IPS DF 6.9 (cell line): ENCODE data around the gene DBN1.

Source experiments
- DNase-seq: peaks from one replicate; pipeline ENCODE4 v3.0.0-alpha.2; 2013; ENCODE audit warnings: low read depth, low spot score
- H3K27ac ChIP-seq: one replicate; pipeline ENCODE4 v1.5.1; 2013; ENCODE audit warnings: low read length, control low read depth
- H3K27me3 ChIP-seq: 2 replicates; pipeline ENCODE4 v1.6.1; 2013; ENCODE audit warnings: mild to moderate bottlenecking, low read length; ENCODE audit not compliant: control insufficient read depth, insufficient read depth
- H3K36me3 ChIP-seq: 2 replicates; pipeline ENCODE4 v1.6.1; 2013; ENCODE audit warnings: low read length; ENCODE audit not compliant: control insufficient read depth, insufficient read depth
- H3K4me1 ChIP-seq: 2 replicates; pipeline ENCODE4 v1.6.1; 2013; ENCODE audit warnings: low read length; ENCODE audit not compliant: control insufficient read depth, insufficient read depth
- H3K4me3 ChIP-seq: 2 replicates; pipeline ENCODE4 v1.5.1; 2013; ENCODE audit warnings: mild to moderate bottlenecking, low read length
- H3K9me3 ChIP-seq: 2 replicates; pipeline ENCODE4 v1.6.1; 2013; ENCODE audit warnings: low read length, inconsistent platforms; ENCODE audit not compliant: control insufficient read depth, insufficient read depth
- WGBS: extraction: QIAGEN DNeasy Blood & Tissue Kit; methylation state at CpG from one replicate; pipeline ENCODE4 v1.1.7; 2013; ENCODE audit warnings: mixed read lengths, missing lambda C conversion rate; ENCODE audit not compliant: insufficient read length, insufficient coverage; 5-methylcytosine and 5-hydroxymethylcytosine counted together

DBN1 gene

DNA sequence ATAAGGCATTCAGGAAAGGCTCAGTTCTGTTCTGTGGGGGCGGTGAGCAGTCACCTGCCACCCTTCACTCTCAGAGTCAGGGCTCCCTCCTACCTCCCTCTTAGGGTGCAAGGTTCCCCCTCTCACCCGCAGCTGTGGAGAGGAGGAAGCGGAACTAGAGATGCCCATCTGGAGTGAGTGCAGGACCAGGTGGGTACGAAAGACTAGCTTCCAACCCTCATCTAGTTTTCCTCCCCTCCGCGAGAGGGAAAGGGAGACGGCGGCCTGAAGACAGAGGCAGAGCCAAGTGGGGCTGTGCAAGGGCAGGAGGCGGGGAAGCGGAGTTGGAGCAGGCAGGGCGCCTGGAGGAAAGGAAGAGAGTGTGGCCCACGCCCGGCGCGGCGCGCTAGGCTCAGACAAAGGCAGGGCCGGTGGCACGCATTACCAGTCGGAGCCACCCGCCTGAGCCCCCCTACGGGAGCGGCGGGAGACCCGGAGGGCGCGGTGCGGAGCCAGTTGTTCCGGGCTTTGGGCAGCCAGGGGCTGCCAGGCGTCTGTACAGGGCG lies 19.5 kb downstream of the DBN1 start:
- no peak for DNase-seq
- no peaks in the 10 kb centered on the region for H3K27me3 ChIP-seq
- no peaks in the 10 kb centered on the region for H3K9me3 ChIP-seq
- WGBS, result no CpG with 5 or more reads among the region's 31 CpGs
- H3K36me3 ChIP-seq, result peaks cover 15% of the 10 kb centered on the region
- peak overlapping the region; percentile 38; the same call in 1 of the 2 replicates for H3K4me3 ChIP-seq
- peaks cover 6% of the 10 kb centered on the region for H3K4me1 ChIP-seq
- no peak overlapping the region for H3K27ac ChIP-seq

DNA sequence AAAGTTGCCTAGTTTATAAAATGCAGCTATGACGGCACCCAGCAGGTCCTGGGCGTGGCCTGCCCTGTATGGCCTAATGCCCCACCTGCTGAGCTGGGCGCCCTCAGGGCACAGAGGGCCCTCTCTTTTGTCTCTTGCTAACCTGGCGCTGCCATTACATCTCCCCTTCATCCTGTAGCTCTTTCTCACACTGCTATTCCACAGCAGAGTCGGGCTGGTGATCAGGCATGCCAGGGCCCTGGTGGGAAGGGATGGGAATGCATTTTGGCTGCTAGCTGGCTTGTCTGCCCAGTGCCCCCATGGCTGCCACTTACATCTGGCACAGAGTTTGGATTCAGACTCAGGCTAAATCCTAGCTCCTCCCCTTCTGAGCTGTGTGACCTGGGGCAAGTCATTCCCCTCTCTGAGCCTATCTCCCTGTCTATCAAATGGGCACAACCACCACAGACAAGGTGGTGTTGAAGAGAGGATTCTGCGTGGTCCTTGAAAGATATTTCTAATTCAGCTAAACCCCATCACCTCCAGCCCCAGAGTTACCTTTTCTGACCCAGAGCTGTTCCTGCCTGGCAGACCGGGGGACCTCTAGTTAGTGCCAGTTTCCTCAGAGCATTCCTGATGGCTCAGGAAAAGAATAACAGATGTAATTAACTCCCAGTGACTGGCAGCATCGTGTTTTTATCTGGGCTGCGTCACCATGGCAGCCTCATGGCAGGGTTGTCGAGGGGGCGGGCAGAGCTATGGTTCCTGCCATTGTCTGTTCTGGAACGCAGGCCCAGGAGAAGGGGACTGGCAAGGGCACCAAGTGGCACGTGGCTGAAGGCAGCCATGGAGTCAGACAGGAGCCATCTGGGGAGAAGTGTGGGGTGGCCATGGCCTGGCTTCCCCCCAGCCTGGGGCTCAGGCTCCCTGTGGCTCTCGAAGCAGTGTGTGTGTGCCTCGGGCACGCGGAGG lies 20.5 kb downstream of the DBN1 start:
- peaks cover 8% of the 10 kb centered on the region for H3K4me1 ChIP-seq
- H3K27me3 ChIP-seq, result no peaks in the 10 kb centered on the region
- no peak overlapping the region for H3K4me3 ChIP-seq
- no peak for DNase-seq
- H3K27ac ChIP-seq, result no peak overlapping the region
- WGBS, result no CpG with 5 or more reads among the region's 17 CpGs
- no peaks in the 10 kb centered on the region for H3K9me3 ChIP-seq
- H3K36me3 ChIP-seq, result peaks cover 6% of the 10 kb centered on the region

DNA sequence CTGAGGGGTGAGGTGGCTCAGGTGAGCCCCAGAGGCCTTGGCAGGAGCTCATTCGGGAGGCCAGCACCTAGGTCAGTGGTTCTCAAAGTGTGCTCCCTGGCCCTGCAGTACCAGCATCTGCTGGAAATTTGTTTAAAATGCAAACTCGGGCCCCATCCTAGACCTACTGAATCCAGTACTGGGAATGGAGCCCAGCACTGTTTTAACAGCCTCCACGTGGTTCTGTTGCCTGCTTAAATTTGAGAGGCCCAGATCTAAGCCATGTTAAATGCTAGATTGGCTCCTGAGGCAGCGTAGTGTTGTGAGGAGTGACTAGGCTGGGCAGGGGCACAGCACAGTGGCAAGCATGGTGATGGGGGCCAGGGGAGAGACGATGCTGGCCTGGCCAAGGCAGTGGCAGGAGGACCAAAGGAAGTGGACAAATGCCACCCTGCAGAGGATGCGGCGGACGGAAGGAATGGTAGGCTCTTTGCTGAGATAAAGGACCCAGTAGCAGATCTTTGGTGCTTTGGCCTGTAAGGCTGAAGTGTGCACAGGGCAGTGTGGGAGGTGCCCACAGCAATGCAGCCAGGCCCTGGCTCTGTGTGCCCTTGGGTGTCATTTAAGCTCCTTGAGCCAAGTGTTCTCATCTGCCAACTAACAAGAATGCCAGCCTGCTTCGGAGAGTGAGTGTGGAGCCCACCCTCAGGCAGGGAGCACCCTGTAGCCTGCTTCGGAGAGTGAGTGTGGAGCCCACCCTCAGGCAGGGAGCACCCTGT lies 22.6 kb downstream of the DBN1 start:
- no CpG with 5 or more reads among the region's 10 CpGs for WGBS
- no peak overlapping the region for H3K27ac ChIP-seq
- DNase-seq, result no peak
- no peak overlapping the region for H3K4me3 ChIP-seq
- peaks cover 6% of the 10 kb centered on the region for H3K4me1 ChIP-seq
- no peaks in the 10 kb centered on the region for H3K36me3 ChIP-seq
- H3K27me3 ChIP-seq, result no peaks in the 10 kb centered on the region
- no peaks in the 10 kb centered on the region for H3K9me3 ChIP-seq

DNA sequence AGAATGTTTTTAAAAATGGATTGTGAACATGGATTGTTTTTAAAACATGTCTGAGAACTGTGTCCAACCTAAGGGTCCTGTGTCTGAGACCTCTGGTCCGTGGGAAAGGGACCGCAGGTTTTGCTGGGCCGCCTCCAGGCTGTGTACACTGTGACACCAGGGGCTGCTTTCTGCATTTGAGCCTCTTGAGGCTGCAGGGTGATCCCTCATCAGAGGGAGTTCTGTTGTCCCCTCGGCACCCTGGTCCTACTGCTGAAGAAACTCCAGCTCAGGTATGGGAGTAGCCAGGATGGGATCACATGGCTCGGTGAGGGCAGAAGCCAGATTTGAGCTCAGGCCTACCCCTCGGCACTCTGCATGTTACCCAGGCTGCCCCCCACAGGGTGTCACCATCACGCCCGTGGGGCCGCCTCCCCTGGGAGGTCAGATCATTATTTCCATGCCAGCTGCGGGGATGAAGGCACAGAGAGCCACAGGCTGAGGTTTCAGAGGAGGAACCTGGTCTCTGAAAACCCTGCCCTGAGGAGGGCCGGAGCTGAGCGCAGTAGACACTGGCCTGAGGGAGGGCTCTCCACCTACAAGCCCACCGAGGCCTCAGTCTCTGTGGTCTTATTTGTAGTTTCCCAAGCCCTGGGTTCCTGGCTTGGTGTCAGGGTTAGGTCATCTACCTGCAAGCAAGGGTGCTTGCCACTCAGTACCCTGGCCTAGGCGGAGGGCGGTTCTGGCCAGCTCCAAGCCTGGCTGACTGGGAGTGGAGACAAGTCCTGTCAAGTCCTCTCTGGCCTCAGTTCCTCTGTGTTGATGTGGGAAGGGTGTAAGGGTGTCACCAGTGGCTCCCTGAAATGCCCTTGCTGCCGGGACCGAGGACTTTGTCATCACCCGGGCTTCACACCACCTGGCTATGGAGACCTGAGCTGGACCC lies 24.0 kb downstream of the DBN1 start:
- Histone ChIP-seq H3K9me3 (no peaks in the 10 kb centered on the region), H3K36me3 (no peaks in the 10 kb centered on the region), H3K27me3 (0 out of 2 replicates have a peak, but pooled peaks cover 1% of the 10 kb centered on the region), H3K4me3 (no peak overlapping the region), H3K4me1 (peaks cover 6% of the 10 kb centered on the region; the same call in 1 of the 2 replicates), H3K27ac (no peak overlapping the region)
- DNase-seq, result no peak
- WGBS, result no CpG with 5 or more reads among the region's 18 CpGs

DNA sequence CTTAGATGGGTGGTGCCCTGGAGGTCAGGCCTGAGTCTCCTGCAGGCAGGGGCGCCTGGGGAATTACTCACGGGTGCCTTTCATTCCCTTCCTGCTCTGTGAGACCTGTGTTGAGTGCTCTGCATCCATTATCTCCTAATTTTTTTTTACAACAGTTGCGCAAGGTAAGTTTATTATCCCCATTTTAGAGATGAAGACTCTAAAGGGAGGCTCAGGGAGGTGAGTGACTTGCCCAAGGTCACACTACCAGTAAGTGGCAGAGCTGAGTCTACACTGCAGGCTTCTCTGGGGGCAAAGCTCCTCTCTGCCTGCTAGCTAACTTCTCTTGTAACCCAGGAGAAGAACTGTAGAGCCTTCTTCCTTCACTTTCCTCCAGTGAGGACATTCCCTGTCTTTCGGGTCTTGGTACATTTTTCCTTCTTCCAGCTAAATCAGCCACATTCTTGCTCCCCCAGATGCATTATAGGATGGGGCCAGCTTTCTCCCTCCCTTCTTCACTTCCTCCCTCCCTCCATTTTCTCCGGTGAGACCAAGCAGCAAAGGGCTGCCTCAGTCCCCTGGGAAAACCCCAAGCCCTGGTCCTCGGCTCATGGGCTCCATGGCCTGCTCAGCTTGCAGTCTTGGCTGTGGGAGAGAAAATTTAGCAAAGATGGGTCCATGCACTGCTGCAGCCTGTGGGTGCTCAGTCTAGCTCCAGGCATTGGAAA lies 25.0 kb downstream of the DBN1 start:
- peaks cover 4% of the 10 kb centered on the region; the same call in 1 of the 2 replicates for H3K4me1 ChIP-seq
- H3K36me3 ChIP-seq, result no peaks in the 10 kb centered on the region
- no peaks in the 10 kb centered on the region for H3K9me3 ChIP-seq
- no CpG with 5 or more reads among the region's 6 CpGs for WGBS
- no peak for DNase-seq
- H3K4me3 ChIP-seq, result no peak overlapping the region
- 0 out of 2 replicates have a peak, but pooled peaks cover 1% of the 10 kb centered on the region for H3K27me3 ChIP-seq
- H3K27ac ChIP-seq, result no peak overlapping the region

DNA sequence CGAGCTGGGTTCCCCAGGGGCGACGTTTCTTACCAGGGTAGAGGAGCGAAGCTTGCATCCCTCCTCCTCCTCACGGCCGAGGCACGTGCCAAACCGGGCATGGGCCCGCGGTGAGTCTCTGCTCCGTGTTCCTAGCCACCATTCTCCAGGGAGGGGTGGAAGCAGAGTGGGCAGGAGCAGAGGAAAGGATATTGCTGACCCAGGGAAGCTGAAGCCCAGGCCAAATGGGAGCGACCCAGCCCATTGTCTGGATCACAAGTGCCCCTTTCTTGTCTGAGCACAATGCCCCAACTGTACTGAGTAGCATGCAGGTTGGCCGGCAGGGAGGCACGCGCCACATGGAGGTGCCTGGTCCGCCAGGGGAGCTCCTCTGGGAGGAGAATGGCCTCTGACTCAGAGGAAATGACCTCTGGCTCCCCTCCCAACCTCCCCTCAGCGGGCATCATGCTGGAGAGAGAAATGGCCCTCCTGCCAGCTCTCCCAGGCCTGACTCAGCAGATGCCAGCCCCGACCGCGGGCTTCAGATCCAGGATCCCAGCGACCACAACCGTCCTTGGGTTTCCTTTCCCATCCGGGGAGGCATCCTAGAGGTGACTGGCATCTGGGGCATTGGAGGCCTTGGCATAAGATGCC lies 25.7 kb downstream of the DBN1 start:
- no peak for DNase-seq
- H3K27ac ChIP-seq, result no peak overlapping the region

DNA sequence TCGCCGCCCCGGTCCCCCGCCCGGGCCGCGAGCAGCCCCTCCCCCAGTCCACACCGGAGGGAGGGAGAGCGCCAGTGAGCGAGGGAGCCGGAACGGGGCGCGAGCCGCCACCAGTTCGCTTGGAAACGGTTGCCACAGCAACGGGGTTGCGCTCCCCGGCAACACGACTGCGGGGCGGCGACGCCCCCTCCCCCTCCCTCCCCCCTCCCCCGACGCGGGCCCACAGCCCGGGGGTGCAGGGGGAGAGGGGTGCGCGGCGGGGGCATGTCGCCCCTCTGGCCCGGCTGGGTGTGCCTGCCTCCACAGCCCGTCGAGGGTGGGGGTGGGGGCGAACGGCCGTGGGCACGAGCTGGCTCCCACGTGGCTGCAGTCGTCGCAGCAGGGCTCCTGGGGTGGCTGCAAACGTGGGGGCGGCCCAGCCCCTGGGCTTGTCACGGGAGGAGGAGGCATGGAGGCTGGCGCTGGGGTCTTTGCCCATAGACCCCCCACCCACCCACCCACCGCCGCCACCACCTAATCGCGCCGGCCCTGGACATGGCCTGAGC lies 26.3 kb downstream of the DBN1 start:
- 0 out of 2 replicates have a peak, but pooled peaks cover 1% of the 10 kb centered on the region for H3K27me3 ChIP-seq
- WGBS, result no CpG with 5 or more reads among the region's 52 CpGs
- no peaks in the 10 kb centered on the region for H3K36me3 ChIP-seq
- H3K9me3 ChIP-seq, result no peaks in the 10 kb centered on the region
- peak overlapping the region; percentile 69; the same call in 1 of the 2 replicates for H3K4me3 ChIP-seq
- H3K27ac ChIP-seq, result no peak overlapping the region
- peaks cover 3% of the 10 kb centered on the region; the same call in 1 of the 2 replicates for H3K4me1 ChIP-seq
- no peak for DNase-seq

More for the DNA sequence above, 25.7 kb downstream of the DBN1 start:
- WGBS, result no CpG with 5 or more reads among the region's 23 CpGs
- 0 out of 2 replicates have a peak, but pooled peaks cover 1% of the 10 kb centered on the region for H3K27me3 ChIP-seq
- peaks cover 4% of the 10 kb centered on the region; the same call in 1 of the 2 replicates for H3K4me1 ChIP-seq
- H3K9me3 ChIP-seq, result no peaks in the 10 kb centered on the region
- H3K36me3 ChIP-seq, result no peaks in the 10 kb centered on the region
- peak overlapping the region; percentile 26; the same call in 1 of the 2 replicates for H3K4me3 ChIP-seq

DNA sequence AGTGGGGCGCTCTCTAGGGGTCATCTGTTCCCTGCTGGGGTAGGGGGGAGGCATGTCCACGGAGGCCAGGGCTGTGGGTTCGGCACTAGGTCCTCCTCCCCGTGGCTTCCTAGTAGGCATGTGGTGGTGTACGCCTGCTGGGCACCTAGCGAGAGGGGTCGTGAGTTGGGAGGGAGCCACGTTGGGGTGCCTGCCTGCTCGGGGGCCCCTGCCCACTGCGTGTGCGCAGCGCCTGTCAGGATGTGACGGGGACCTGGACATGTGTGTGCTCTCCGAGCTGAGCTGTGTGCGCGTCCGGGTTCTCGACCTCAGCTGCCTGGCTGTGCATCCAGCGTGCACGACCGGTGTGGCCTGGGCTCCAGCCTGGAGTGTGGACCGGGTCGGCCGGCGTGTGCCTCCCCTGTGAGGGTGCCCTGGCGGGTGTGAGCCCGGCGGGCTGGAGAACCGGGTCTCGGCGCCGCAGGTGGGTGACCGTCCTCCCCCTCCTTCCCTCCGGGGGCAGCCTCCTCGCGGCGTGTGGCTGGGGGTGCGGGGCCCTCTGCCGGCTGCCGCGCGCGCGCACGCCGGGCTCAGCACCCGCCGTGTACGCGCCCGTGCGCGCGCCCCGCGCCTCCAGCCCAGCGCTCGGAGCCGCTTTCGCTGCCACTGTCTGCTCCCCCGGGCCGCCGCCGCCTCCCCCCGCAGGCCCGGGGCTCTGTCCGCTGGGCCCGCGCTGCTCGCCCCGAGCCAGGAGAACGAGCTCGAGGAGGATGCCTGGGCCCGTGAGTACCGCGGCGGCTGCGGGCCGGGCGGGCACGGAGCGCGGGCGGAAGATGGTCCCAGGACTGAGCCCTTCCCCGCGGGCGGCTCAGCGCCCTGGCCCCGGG lies 27.0 kb downstream of the DBN1 start, which contains the start of gene PRR7:
Gene PRR7, plus strand, starts transcription at position 615 of the 866 bp plus-strand sequence. CDS start 8,254 bp downstream, outside the sequence.
- peaks cover 3% of the 10 kb centered on the region; the same call in 1 of the 2 replicates for H3K4me1 ChIP-seq
- H3K9me3 ChIP-seq, result no peaks in the 10 kb centered on the region
- H3K36me3 ChIP-seq, result no peaks in the 10 kb centered on the region; the same call in 1 of the 2 replicates
- no CpG with 5 or more reads among the region's 89 CpGs for WGBS
- H3K4me3 ChIP-seq, result peak within 1 kb of the TSS; percentile 69; the same call in 1 of the 2 replicates
- 0 out of 2 replicates have a peak, but pooled peaks cover 1% of the 10 kb centered on the region for H3K27me3 ChIP-seq
- DNase-seq, result no peak
- H3K27ac ChIP-seq, result no peak within 1 kb of the TSS
